GM20000 (cell line): Measurements from ENCODE around the gene CCDC88C.

Experiments used
- DNase-seq: peaks from one replicate; pipeline ENCODE4 v3.0.0; 2012; ENCODE audit warnings: low spot score
- TF ChIP-seq, protein P1 (sequence below): IDR thresholded peaks from 2 replicates; pipeline ENCODE4 v1.5.1; 2012; ENCODE audit warnings: mild to moderate bottlenecking, control low read depth; ENCODE audit errors: extremely low read depth, missing control alignments

The CCDC88C gene

DNA sequence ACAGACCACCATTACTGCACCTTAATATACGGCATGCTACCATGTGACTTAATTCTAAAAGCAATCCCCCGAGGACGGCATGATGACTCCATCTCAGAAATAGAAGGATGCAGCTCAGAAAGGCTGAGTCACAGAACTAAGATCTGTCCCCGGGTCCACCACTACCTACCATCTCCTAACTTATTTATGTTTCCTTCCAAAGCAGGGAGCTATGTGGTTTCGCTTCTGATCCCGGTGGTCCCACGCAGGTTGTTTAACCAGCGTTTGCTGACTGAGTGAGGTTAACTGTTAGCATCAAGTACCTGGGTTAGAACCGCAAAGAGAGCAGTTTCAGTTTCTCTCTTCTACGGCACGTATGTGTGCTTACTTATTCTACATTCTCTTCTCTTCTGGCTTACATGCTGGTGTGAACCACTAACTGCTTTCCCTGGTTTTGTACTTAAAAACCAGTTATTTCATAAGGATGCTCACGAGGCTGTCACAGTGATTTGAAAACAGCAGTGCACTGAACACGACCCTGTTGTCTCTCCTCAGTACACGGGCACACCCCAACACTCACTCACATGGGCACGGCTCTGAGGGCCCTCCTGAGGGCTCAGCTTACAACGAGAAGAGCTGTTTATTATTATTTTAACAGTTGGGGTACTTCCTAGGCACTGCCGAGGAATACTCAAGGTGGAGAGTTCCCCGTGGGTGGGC lies 66.7 kb downstream of the CCDC88C start:
- DNase-seq, result peak; percentile 79
- TF ChIP-seq, protein P1, sequence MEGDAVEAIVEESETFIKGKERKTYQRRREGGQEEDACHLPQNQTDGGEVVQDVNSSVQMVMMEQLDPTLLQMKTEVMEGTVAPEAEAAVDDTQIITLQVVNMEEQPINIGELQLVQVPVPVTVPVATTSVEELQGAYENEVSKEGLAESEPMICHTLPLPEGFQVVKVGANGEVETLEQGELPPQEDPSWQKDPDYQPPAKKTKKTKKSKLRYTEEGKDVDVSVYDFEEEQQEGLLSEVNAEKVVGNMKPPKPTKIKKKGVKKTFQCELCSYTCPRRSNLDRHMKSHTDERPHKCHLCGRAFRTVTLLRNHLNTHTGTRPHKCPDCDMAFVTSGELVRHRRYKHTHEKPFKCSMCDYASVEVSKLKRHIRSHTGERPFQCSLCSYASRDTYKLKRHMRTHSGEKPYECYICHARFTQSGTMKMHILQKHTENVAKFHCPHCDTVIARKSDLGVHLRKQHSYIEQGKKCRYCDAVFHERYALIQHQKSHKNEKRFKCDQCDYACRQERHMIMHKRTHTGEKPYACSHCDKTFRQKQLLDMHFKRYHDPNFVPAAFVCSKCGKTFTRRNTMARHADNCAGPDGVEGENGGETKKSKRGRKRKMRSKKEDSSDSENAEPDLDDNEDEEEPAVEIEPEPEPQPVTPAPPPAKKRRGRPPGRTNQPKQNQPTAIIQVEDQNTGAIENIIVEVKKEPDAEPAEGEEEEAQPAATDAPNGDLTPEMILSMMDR, result no peak

DNA sequence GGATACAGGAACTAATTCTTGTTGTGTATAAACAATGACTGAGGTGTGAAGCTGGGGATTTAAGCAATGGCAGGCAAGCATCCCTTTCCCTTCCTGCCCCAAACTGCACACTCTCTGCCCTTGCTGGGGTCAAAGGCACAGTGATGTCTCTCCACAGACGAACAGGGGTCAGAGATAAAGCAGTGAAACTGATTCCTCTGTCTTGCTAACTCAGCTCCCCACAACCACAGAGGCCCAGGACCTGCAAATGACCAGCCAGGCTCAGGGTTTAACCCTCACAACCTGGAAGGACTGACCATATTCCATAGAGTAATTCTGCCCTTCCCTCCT lies 67.2 kb downstream of the CCDC88C start:
- DNase-seq, result no peak
- TF ChIP-seq, protein P1, result no peak

DNA sequence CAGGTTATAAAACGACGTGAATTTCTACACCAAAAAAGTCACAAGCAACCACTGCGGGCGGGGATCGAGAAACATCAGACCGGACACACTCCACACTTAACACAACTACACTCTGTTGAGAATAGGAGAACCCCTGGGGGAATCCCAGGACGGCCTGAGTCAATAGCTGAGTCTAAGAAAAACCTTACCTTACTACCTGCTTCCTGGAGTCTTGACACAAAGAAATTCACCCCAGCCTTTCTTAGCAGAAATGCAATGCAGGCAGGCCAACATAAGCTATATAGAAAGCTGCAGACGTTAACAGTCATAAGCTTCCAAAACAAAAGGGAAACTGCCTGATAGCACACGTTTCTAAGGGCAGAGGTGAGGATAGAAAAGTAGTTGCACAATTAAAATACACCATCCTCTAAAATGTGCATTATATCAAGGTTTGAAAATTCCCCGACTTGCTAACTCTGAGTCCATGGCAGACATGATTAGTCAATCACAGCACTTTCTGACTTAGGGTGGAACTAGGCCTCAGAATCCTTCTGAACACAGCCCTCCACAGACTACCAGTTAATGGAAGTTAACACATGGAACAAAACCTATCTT lies 68.0 kb downstream of the CCDC88C start:
- TF ChIP-seq, protein P1, result no peak
- peak; percentile 79 for DNase-seq

DNA sequence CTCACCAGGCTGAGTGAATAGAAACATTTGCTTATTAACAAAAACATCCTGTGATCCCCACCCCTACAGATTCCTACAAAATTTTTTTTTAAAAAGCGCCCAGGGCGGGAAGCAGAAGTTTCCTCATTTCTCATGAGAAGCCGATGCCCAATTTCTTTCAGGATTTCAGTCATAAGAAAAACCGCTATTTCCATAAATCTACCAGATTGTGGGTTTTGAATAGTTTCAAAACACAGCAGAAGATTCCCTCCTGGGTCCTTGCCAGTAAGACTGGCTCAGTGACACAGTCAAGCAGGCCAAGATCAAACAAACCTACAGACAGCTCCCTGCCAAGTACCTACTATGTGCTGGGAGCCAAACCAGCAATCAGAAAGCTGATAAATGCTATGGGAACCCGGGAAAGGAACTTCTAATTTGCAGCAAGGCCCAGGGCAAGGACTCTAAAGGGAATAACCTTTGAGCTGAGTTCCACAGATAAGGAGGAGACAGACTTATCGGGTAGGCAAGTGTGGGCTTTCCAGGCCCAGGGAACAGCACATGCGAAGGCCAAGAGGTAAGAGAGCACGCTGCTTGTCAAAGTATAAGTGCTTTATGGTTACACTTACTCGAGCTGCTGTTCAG lies 68.7 kb downstream of the CCDC88C start:
- no peak for DNase-seq
- TF ChIP-seq, protein P1, result no peak

DNA sequence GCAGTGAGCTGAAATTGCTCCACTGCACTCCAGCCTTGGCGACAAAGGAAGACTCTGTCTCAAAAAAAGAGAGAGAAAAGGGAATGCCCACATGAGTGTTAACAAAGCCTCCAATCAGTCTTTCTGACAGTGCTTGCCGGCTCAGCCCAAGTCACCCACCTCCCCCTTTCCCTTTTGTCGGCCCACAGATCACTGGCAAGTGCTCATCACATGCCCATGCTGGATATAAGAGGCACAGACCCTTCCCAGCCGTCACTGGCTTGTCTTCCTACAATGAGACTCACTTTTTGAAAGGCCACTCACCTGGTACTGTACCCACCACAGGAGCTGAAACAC lies 70.8 kb downstream of the CCDC88C start:
- TF ChIP-seq, protein P1, result no peak
- no peak for DNase-seq

DNA sequence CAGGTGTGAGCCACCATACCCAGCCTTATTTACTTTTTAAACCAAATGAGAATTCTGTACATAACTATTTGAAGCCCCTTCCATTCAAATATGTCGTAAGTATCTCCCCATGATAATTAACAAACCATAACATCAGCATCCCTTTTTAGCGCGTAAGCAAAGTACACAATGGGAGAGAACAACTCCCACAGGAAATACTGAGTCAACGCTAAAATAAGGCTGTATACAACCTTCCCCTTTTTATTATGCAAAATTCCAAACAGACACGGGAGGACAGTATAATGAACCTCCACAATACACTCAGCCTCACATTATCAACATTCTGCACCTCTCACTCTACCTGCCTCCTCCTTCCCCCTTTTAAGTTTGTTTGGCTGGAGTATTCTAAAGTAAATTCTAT lies 73.5 kb downstream of the CCDC88C start:
- no peak for DNase-seq
- TF ChIP-seq, protein P1, result no peak

DNA sequence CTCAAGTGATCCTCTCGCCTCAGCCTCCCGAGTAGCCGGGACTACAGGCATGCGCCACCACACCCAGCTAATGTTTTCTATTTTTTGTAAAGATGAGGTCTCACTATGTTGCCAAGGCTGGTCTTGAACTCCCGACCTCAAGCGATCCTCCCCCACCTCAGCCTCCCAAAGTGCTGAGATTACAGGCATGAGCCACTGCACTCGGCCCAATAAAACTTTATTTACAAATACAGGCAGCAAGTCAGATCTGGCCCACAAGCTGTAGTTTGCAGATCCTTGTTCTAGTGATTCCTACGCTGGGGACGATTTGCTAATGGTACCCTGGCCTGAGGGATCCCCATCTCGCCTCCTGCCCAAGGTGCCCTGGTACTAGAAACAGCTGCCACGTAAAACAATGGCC lies 74.6 kb downstream of the CCDC88C start:
- TF ChIP-seq, protein P1, result no peak

More for the DNA sequence above, 74.6 kb downstream of the CCDC88C start:
- DNase-seq, result no peak
